SJSA1 (cell line): Measurements from ENCODE around the gene ATP8A2. TPM values are rescaled to one million over a fixed set of nuclear protein-coding genes. Genes with fewer than 3 reads are reported as not detected.
A peak's percentile ranks its signal among the peaks of the same experiment; 100 is the strongest.

Source experiments
- DNase-seq, 2 experiments: peaks; one replicate each; pipeline ENCODE4 v3.0.0-alpha.2; 2015 to 2020; ENCODE audit warnings: low spot score in 2 of 2, low read depth in 1 of 2
- H3K27ac ChIP-seq: fragments of 250-450 bp; sonication (Bioruptor Pico); 2 replicates; pipeline ENCODE4 v1.5.1; 2020; ENCODE audit warnings: mild to moderate bottlenecking, moderate library complexity
- H3K27me3 ChIP-seq: fragments of 250-450 bp; sonication (Bioruptor Pico); replicated peaks from 2 replicates; pipeline ENCODE4 v1.5.1; 2020; ENCODE audit warnings: mild to moderate bottlenecking, moderate library complexity
- H3K36me3 ChIP-seq: fragments of 250-450 bp; sonication (Bioruptor Pico); 2 replicates; pipeline ENCODE4 v1.5.1; 2020; ENCODE audit warnings: mild to moderate bottlenecking
- H3K4me1 ChIP-seq: fragments of 250-450 bp; sonication (Bioruptor Pico); replicated peaks from 2 replicates; pipeline ENCODE4 v1.6.1; 2021; ENCODE audit warnings: mild to moderate bottlenecking
- H3K4me3 ChIP-seq: fragments of 250-450 bp; sonication (Bioruptor Pico); 2 replicates; pipeline ENCODE4 v1.5.1; 2020; ENCODE audit warnings: mild to moderate bottlenecking
- H3K9me3 ChIP-seq: fragments of 250-450 bp; sonication (Bioruptor Pico); replicated peaks from 2 replicates; pipeline ENCODE4 v1.5.1; 2020; ENCODE audit warnings: mild to moderate bottlenecking
- total RNA-seq: library from RNA; depleted of rRNA; stranded (reverse); fragments of >200 nt; shearing (Covaris generic); gene quantifications from 2 replicates; pipeline ENCODE4 v1.2.3, GENCODE V29; 2014

Gene ATP8A2
- total RNA-seq, 1 experiment from 2014 or later, result 0.13 TPM

DNA sequence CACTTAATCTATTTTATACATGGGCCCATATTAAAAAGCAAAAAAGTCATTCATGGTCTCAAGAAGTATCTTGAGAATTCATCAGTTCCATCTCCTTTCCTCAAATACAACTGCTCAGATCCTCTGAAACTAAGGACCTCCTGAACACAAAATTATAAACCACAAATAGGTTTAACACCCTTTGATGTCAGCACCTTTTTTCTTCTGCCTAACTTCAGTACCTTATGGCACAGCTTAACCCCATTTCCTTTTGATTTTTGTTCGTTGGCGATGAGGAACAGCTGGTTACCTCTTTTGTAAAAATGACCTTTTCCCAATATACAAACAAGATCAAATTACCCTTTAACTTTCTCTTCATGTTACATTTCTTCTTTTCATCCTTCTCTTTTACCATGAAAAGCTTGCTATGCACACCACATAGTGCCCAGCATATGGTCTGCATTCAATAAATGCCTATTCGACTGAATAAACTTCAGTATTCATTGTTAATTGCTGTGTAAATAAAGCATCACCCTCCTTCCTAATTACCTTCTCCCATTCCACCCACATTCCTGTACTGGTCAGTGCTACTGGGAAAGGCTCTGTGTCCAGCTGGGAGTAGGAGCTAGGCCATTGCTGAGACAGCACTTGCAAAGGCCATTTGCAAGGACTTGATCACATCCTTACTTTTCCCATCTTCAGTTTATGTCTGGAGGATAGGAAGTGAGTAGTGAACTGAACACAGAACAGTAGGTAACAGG, 362.1 kb downstream of the ATP8A2 start:
- Histone ChIP-seq H3K4me3 (no peak overlapping the region), H3K4me1 (peaks cover 41% of the 10 kb centered on the region), H3K27me3 (no peaks in the 10 kb centered on the region), H3K9me3 (no peaks in the 10 kb centered on the region), H3K36me3 (no peaks in the 10 kb centered on the region), H3K27ac (no peak overlapping the region)
- no peak for DNase-seq

DNA sequence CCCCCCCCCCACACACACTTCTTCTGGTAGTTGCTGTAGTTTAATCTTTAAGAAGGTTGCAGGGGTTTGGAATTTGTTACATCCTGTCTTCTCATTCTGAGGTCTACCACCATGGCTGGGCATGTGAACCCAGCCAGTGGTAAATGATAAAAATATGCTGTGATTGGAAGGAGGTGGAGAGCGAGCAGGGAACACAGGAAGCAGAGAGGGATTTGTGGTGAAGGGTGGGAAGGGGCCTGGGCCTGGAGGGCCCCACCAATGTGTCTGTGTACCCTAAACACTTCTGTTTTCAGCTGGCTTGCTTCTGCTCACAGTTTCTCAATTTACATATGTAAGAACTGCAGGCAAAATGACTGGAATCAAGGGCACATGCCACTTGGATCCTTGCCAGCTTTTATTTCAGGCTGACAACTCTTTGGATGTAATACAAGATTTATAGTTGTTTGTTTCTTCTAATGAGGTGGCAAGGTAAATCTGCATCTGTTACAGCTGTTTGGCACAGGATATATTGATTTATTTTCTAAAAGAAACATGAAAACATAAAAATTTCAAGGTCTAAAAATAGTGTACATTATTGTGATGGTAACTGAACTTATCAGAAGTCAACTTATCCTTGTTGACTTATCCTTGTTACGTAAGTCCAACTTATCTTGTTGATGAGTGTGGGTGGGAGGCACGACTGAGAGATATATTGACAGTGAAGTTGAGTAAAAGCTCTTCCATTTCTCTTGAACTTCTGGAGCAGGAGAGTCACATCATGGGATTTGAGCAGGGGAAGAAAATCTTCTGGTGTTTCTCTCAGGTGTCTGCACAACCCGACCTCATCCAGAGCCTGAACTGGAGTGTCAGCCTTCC, 366.8 kb downstream of the ATP8A2 start:
- H3K36me3 ChIP-seq, result no peaks in the 10 kb centered on the region
- peak overlapping the region; percentile 66 for H3K27ac ChIP-seq
- H3K4me3 ChIP-seq, result no peak overlapping the region
- H3K9me3 ChIP-seq, result no peaks in the 10 kb centered on the region
- no peaks in the 10 kb centered on the region for H3K27me3 ChIP-seq
- peaks cover 29% of the 10 kb centered on the region for H3K4me1 ChIP-seq
- DNase-seq, result peak in 1 of 2 experiments; percentile 42

DNA sequence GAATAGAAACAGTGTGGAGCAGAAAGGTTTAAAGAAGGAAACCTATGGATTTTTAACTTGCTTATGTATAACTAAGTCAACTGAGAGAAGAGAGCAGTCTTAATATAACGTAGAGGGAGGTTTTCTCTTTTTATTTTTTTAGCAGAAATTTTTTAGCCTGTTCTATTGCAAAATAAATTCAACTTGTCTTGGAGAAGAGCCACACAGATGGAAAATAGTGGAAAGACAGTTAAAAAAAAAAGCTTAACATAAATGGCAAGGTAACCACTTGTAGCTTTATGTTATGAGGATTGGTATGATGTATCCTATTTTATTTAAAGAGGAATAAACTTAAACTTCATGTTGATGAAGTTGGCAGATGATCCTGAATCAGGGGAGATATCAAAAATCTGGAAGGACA, 367.6 kb downstream of the ATP8A2 start:
- peaks cover 29% of the 10 kb centered on the region for H3K4me1 ChIP-seq
- H3K27ac ChIP-seq, result no peak overlapping the region
- H3K9me3 ChIP-seq, result no peaks in the 10 kb centered on the region
- no peak overlapping the region for H3K4me3 ChIP-seq
- H3K36me3 ChIP-seq, result no peaks in the 10 kb centered on the region
- H3K27me3 ChIP-seq, result no peaks in the 10 kb centered on the region
- DNase-seq, result no peak

DNA sequence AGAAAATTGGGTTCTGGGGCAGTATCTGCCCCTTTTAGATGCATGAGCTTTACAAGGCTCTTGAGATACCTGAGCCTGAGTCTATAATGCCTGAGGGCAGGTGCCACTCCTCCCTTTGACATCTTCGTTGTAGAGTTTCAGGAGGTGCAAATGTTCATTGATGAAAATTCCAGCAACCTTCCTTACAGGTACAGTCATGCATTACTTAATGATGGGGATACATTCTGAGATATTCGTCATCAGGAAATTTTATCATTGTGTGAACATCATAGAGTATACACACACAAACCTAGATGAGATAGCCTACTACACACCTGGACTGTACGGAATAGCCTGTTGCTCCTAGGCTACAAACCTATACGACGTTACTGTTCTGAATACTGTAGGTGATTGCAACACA, 370.0 kb downstream of the ATP8A2 start:
- no peaks in the 10 kb centered on the region for H3K27me3 ChIP-seq
- H3K4me3 ChIP-seq, result no peak overlapping the region
- no peaks in the 10 kb centered on the region for H3K36me3 ChIP-seq
- no peaks in the 10 kb centered on the region for H3K9me3 ChIP-seq
- H3K4me1 ChIP-seq, result peaks cover 29% of the 10 kb centered on the region
- no peak for DNase-seq
- no peak overlapping the region for H3K27ac ChIP-seq

DNA sequence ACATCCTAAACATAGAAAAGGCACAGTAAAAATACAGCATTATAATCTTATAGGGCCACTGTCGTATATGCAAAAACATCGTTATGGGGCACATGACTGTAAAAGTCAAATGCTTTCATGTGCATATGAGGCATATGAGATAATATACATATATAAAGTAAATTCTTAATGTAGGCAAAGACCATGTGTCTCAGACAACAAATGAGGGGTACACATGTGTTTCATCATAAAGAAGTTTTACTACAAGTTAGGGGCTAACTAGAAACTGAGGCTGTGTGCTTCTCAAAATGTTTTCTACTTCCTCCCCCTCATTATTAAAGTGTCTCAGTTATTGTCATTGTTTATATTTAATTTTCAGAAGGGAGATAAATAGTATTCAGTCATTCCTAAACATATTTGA, 370.4 kb downstream of the ATP8A2 start:
- H3K27me3 ChIP-seq, result no peaks in the 10 kb centered on the region
- peaks cover 29% of the 10 kb centered on the region for H3K4me1 ChIP-seq
- no peak for DNase-seq
- H3K36me3 ChIP-seq, result no peaks in the 10 kb centered on the region
- no peak overlapping the region for H3K4me3 ChIP-seq
- no peak overlapping the region for H3K27ac ChIP-seq
- H3K9me3 ChIP-seq, result no peaks in the 10 kb centered on the region

DNA sequence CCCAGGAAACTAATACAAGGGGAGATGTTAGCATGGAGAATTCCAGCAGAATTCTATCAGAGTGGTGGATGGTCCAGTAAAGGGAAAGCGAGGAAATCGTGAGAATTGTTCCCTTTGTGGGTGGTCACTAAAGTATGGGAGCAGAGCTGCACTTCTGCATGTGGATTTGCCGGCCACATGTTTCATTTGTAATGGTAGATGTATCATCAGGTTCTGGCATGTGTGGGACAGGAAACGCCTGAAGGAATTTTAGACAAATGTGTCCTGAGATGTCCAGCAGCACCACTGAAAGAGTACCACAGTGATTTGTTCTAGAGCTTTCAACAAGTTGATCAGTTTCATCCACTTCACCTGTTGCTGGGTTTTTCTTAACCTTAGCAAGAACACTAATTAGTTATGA, 371.6 kb downstream of the ATP8A2 start:
- H3K9me3 ChIP-seq, result no peaks in the 10 kb centered on the region
- H3K4me1 ChIP-seq, result peaks cover 22% of the 10 kb centered on the region
- no peak for DNase-seq
- H3K36me3 ChIP-seq, result no peaks in the 10 kb centered on the region
- H3K27ac ChIP-seq, result peak overlapping the region; percentile 41; the same call in 1 of the 2 replicates
- no peaks in the 10 kb centered on the region for H3K27me3 ChIP-seq
- no peak overlapping the region for H3K4me3 ChIP-seq

DNA sequence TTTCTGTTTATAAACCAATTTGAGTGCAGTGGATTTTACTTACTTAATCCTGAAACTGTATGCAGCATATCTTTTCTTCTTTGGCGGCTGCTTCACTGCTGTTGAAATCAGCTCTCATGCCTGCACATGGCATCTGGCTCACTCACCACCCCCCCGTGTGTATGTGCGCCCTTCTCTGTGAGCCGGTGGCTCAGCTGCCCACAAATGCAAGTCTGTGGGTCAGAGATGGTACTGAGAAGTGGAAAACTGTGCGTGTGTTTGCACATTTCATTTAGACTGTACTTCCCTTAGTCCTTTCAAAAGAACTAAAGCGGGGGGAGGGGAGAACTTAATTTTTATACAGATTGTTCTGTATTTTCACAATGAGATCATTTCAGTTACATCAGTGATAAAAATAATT, 372.4 kb downstream of the ATP8A2 start:
- Histone ChIP-seq H3K27me3 (no peaks in the 10 kb centered on the region), H3K27ac (no peak overlapping the region), H3K36me3 (no peaks in the 10 kb centered on the region), H3K4me3 (no peak overlapping the region), H3K4me1 (peaks cover 18% of the 10 kb centered on the region), H3K9me3 (no peaks in the 10 kb centered on the region)
- no peak for DNase-seq

DNA sequence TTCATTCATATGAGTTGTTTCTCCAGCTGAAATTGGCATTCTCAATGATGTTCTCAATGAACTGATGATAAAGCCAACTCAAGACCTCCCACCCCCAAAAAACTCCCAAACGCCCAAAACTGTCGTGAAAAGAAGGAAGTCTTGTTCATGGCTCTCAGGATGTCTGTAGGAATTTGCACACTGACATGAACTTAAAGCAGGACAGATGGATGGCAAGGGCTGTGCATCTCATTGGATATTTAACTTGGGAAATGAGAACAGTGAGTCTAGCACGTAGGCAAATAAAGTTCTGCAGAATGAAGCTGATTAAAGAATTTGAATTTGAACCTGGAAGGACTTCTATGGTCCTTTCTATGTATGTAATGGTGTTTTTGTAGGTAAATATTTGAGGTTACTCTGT, 374.4 kb downstream of the ATP8A2 start:
- Histone ChIP-seq H3K27me3 (no peaks in the 10 kb centered on the region), H3K4me3 (no peak overlapping the region), H3K4me1 (peaks cover 18% of the 10 kb centered on the region), H3K27ac (no peak overlapping the region), H3K36me3 (no peaks in the 10 kb centered on the region), H3K9me3 (no peaks in the 10 kb centered on the region)
- DNase-seq, result no peak

DNA sequence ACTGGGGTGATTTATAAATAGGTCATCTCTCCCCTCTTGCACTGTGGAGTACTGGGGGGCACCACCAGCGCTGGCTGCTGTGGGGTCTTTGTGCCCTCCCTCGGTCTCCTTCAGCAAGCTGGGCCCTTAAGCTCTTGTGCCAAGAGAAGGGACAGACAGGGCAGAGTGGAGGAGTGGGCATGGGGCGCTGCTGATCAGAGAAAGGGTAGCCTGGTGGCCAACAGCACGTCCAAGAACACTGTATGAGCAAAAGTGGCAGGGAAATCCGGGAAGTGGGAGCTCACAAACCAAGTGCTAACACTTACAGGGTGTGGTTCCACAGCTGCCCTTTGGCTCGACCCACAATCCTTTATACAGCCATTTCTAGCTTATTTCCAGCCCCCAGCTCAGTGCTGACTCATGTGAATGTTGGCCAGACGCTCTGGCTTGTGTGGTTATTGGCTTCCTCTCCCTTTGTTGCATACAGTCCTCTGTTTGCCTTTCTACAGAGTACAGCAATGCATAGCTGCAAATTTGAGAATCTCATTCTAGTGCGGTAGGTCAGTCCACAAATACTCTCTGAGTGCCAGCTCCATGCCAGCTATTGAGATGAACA, 381.3 kb downstream of the ATP8A2 start:
- H3K4me1 ChIP-seq, result peaks cover 19% of the 10 kb centered on the region
- H3K9me3 ChIP-seq, result no peaks in the 10 kb centered on the region
- no peaks in the 10 kb centered on the region for H3K36me3 ChIP-seq
- no peak overlapping the region for H3K4me3 ChIP-seq
- no peaks in the 10 kb centered on the region for H3K27me3 ChIP-seq
- peak overlapping the region; percentile 76 for H3K27ac ChIP-seq
- peak; percentile 76 to 79 for DNase-seq

DNA sequence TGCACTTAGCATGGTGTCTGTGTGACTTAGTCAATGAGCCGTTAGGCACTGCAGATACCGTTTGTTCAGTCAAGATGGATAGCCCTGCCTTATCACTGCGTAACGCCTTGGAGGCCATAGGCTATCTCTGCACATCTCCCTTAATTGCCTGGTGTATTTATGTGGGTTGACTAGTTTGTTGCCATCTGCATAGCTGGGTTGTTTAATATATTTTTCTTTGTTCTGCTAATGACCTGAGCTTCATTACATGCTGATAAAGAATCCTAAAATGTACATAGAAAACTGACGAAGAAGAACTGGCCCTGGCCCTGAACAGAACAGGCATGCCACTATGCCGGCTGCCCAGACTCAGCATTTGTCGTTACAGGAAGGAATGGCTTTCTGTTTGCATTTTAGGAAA, 382.2 kb downstream of the ATP8A2 start:
- Histone ChIP-seq H3K4me1 (peaks cover 19% of the 10 kb centered on the region), H3K27me3 (no peaks in the 10 kb centered on the region), H3K36me3 (no peaks in the 10 kb centered on the region), H3K27ac (no peak overlapping the region), H3K9me3 (no peaks in the 10 kb centered on the region), H3K4me3 (no peak overlapping the region)
- no peak for DNase-seq

DNA sequence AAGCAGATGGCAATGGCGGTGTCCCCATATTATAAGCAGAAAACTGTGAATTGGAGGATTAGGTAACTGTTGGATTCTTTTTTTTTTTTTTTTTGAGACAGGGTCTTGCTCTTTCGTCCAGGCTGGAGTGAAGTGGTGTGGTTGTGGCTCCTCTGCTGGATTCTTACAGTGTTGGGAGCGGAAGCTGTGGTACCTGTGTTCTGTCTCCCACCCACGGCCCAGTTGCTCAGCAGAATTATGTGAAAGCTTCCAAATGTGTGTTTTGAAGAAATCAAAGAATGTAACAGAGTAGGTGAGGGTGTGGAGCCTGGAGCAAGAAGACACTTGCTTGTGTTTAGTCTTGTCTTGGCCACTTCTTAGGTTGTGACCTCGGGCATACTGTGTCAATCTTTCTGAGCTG, 384.5 kb downstream of the ATP8A2 start:
- no peak for DNase-seq
- Histone ChIP-seq H3K4me1 (peaks cover 19% of the 10 kb centered on the region), H3K4me3 (no peak overlapping the region), H3K27ac (no peak overlapping the region), H3K9me3 (no peaks in the 10 kb centered on the region), H3K27me3 (no peaks in the 10 kb centered on the region), H3K36me3 (no peaks in the 10 kb centered on the region)

DNA sequence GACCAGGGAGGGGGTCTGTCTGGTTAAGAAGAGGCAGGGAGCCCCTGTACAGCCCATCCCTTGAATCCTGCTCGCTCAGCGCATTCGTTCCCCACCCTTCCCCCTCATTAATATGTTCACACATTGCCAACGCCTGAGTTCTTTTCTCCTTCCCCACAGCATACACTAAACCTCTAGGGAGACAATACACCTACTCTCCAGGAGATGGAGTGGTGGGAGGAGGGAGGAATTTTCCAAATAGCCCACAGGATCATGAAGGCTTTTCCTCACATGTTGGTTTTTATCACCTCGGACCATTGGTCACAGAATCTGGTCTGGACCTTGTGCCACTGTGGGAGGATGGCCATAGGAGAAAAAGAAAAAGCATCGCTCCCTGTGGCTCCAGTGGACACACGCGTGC, 385.1 kb downstream of the ATP8A2 start:
- no peak overlapping the region for H3K27ac ChIP-seq
- H3K27me3 ChIP-seq, result no peaks in the 10 kb centered on the region
- H3K9me3 ChIP-seq, result no peaks in the 10 kb centered on the region
- H3K4me1 ChIP-seq, result peaks cover 19% of the 10 kb centered on the region
- H3K4me3 ChIP-seq, result no peak overlapping the region
- DNase-seq, result no peak
- no peaks in the 10 kb centered on the region for H3K36me3 ChIP-seq

DNA sequence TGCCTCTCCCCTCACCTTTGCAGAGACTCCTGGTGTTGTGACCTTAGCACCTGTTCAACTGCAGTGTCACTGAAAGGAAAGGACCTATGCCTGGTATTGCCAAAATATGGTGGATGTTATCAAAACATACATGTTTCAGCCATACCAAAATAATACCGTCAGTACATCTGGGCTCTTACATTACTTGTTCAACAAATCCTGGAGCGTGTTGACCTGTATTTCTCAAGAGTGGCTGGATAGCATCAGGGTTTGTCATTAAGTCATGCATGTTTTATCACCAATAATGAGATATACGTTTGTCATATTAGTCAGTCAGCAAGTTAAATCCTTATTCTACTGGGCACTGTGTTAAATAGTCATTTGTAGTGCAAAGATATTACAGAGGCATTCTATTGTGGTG, 389.3 kb downstream of the ATP8A2 start:
- Histone ChIP-seq H3K27ac (no peak overlapping the region), H3K4me3 (no peak overlapping the region), H3K36me3 (no peaks in the 10 kb centered on the region), H3K27me3 (no peaks in the 10 kb centered on the region), H3K4me1 (peaks cover 8% of the 10 kb centered on the region; the same call in 1 of the 2 replicates), H3K9me3 (no peaks in the 10 kb centered on the region)
- DNase-seq, result no peak

DNA sequence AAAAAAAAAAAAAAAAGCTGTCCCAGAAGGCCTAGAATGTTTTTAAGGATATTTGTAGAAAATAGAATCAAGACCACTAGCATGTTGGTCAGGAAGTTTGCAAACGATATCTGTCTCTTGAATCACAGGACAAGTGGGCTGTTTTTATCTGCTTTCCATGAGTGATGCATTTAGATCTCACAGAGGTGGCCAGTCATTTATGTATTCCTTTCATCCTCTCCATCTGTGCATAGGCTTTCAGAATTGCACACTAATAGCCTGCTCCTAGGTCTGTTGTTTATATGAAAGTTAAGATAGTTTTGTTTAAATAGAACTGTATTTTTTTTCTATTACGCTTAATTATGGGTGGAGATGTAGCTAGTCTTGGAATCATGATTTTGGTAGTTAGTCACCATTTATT, 390.5 kb downstream of the ATP8A2 start:
- H3K27ac ChIP-seq, result no peak overlapping the region
- H3K9me3 ChIP-seq, result no peaks in the 10 kb centered on the region
- peaks cover 8% of the 10 kb centered on the region; the same call in 1 of the 2 replicates for H3K4me1 ChIP-seq
- H3K4me3 ChIP-seq, result no peak overlapping the region
- no peak for DNase-seq
- H3K27me3 ChIP-seq, result no peaks in the 10 kb centered on the region
- no peaks in the 10 kb centered on the region for H3K36me3 ChIP-seq
